Measurements from ENCODE around the gene PEPD.

PEPD gene

DNA sequence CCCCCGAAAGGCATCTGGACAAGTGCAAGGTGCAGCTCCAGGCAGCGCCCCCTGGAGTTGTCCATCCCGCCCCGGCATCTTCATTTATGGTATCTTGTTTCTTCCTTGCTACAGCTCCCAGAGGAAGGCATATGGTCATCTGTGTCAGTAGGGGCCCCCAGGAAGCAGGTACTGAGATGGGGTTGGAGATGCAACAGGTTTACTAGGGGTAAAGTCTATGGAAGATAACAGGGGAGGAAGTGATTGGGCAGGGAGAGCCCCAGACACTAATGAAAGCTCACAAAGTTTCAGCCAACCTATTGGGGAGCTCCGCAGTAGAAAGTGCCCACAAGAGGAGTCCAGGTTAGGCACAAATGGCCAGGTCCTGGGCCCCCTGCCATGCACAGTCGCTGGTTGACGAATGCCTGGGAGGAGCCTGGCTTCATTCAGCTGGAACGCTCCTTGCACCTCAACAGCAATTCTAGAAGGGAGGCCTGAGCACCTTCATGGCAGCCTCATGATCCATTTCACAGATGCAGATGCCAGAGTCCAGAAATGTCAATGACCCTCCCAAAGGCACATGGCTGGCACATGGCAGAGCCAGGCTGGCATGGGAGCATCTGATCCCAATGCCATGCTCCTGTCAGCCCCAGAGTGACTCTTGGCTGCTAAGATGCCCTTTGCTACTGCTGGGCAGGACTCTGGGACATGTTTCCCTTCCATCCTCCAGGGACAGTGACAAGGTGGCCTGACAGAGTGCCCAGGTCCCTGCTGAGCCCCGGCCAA is 23.8 kb upstream of the PEPD start:
- H3K9me3 Mint-ChIP-seq, result no peaks in the 10 kb centered on the region
- H3K4me1 Mint-ChIP-seq, result no peaks in the 10 kb centered on the region
- H3K36me3 Mint-ChIP-seq (ENCODE audit: low read depth), result no peaks in the 10 kb centered on the region
- H3K27me3 Mint-ChIP-seq (ENCODE audit: low read depth, poor library complexity), result peaks cover 41% of the 10 kb centered on the region
- no peak for TF ChIP-seq CTCF (IDR thresholded peaks at IDR 0.05)
- H3K27ac Mint-ChIP-seq, result no peak overlapping the region
- DNase-seq, result no peak
- no peak overlapping the region for H3K4me3 Mint-ChIP-seq

DNA sequence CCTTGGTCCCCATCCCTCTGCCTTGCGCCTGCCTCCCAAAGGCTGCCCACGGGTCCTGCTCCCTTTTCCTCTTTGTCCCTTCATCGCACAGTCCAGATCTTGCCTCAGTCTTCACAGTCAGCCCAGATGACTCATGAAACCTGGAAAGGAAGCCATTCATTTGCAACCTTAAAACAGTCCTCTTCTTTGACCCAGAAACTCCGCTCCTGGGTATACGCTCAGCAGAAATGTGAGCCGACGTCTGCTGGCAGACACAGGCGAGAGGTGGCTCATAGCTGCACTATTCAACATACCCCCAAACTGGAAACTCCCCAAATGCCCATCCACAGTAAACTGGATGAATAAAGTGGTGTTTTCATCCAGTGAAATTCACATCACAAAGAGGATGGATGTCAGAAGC is 13.6 kb upstream of the PEPD start:
- Mint-ChIP-seq H3K27ac (no peak overlapping the region), H3K27me3 (ENCODE audit: low read depth, poor library complexity) (peaks cover 47% of the 10 kb centered on the region)
- TF ChIP-seq CTCF (IDR thresholded peaks at IDR 0.05), result no peak

GRCh38 chr19:33532859-33533460 is 11.4 kb upstream of the PEPD start:
- peaks cover 41% of the 10 kb centered on the region for H3K27me3 Mint-ChIP-seq (ENCODE audit: low read depth, poor library complexity)
- H3K4me3 Mint-ChIP-seq, result no peak overlapping the region
- no peaks in the 10 kb centered on the region for H3K9me3 Mint-ChIP-seq
- H3K4me1 Mint-ChIP-seq, result peaks cover 16% of the 10 kb centered on the region
- peak; percentile 18 for DNase-seq
- no peak overlapping the region for H3K27ac Mint-ChIP-seq
- no peaks in the 10 kb centered on the region for H3K36me3 Mint-ChIP-seq (ENCODE audit: low read depth)
- no peak for TF ChIP-seq CTCF (IDR thresholded peaks at IDR 0.05)

More for the DNA sequence above, 13.6 kb upstream of the PEPD start:
- no peaks in the 10 kb centered on the region for H3K9me3 Mint-ChIP-seq
- H3K36me3 Mint-ChIP-seq (ENCODE audit: low read depth), result no peaks in the 10 kb centered on the region
- DNase-seq, result no peak
- peaks cover 9% of the 10 kb centered on the region for H3K4me1 Mint-ChIP-seq
- no peak overlapping the region for H3K4me3 Mint-ChIP-seq

GRCh38 chr19:33530842-33531241 is 9.3 kb upstream of the PEPD start:
- peaks cover 16% of the 10 kb centered on the region for H3K4me1 Mint-ChIP-seq
- peaks cover 42% of the 10 kb centered on the region for H3K27me3 Mint-ChIP-seq (ENCODE audit: low read depth, poor library complexity)
- no peak for DNase-seq
- no peak overlapping the region for H3K4me3 Mint-ChIP-seq
- H3K9me3 Mint-ChIP-seq, result no peaks in the 10 kb centered on the region
- no peak for TF ChIP-seq CTCF (IDR thresholded peaks at IDR 0.05)
- H3K36me3 Mint-ChIP-seq (ENCODE audit: low read depth), result no peaks in the 10 kb centered on the region
- H3K27ac Mint-ChIP-seq, result no peak overlapping the region

DNA sequence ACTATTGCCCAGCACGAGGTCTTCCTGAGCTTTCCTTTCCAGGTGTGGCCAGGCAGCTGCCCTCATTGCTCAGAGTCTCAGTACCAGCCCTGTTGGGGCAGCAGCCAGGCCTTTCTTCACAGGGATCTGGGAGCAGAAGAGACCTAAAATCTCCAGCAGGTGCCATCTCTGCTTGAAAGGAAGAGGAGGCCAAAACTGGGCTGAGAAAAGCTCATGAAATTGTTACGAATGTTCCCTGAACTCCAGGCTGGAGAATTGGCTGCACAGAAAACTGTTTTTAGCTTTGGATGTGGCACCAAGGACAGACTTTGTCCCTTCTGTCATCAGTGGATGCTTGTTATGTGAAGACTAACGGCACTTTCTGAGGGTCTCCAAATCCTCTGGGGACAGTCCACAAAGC is 8.7 kb upstream of the PEPD start:
- DNase-seq, result no peak
- Mint-ChIP-seq H3K27ac (no peak overlapping the region), H3K36me3 (ENCODE audit: low read depth) (no peaks in the 10 kb centered on the region), H3K27me3 (ENCODE audit: low read depth, poor library complexity) (peaks cover 37% of the 10 kb centered on the region), H3K4me1 (peaks cover 15% of the 10 kb centered on the region), H3K9me3 (no peaks in the 10 kb centered on the region), H3K4me3 (no peak overlapping the region)
- no peak for TF ChIP-seq CTCF (IDR thresholded peaks at IDR 0.05)

Measured in nephron progenitor cell (in vitro differentiated cells).